Ureter (tissue), 1 donor: ENCODE data around the gene MYBL2. TPM values are rescaled to one million over a fixed set of nuclear protein-coding genes. Genes with fewer than 3 reads are reported as not detected.

Source experiments
- DNase-seq: peaks from one replicate; pipeline ENCODE4 v3.0.0-alpha.2; 2020; ENCODE audit warnings: low spot score
- total RNA-seq: library from RNA; stranded (reverse); gene quantifications from one replicate; pipeline ENCODE4 v1.2.4, GENCODE V29; 2023
- donor health status: DM: yes; HTN: yes; CAD: no.

The MYBL2 gene
- total RNA-seq, 1 donor from 2014 or later: 0.60 TPM

DNA sequence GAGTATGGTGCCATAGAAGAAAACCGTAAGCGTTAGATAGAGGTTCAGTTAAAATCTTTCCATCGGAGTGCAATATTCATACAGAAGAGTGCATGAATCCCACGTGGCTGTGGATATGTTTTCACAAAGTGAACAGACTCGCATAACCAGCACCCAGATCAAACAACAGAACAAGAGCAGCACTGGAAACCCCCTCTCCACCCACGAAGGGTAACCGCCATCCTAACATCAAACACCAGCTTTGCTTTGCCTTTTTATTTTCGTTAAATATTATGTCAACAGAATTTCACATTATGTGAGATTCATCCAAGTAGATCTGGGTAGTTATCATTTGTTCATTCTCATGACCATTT, 55.2 kb downstream of the MYBL2 start:
- no peak for DNase-seq

DNA sequence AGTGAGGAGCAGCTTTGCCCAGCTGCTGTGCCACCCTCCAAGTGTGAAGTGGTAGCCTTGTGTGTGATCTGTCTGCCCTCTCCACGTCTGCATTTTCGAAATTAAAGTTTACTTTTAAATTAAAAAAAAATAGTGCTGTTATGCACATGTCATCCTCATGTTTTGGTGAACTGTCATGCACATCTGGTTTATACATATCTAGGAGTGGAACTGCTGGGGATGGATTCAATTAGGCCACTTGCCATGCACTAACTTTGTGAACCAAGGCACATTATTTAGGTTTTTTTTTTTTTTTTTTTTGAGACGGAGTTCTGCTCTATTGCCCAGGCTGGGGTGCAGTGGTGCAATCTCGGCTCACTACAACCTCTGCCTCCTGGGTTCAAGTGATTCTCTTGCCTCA, 56.3 kb downstream of the MYBL2 start:
- DNase-seq: no peak

DNA sequence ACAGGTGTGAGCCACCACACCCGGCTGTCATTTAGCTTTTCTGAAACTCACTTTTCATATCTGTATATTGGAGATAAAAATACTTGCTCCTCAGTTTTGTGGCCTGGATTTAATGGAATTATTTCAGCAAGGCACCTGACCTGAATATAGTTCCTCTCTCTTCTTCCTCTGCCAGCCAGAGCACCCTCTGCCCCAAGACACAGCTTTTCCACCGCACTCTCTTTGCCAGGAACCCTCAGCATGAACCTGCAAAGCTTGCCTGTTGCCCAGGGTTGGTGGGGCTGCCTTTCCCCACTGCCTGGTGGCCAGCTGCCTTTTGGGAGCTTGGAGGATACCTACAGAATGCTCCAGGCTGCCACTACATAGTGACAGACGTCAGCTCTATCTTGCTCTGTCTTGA, 56.8 kb downstream of the MYBL2 start:
- no peak for DNase-seq

DNA sequence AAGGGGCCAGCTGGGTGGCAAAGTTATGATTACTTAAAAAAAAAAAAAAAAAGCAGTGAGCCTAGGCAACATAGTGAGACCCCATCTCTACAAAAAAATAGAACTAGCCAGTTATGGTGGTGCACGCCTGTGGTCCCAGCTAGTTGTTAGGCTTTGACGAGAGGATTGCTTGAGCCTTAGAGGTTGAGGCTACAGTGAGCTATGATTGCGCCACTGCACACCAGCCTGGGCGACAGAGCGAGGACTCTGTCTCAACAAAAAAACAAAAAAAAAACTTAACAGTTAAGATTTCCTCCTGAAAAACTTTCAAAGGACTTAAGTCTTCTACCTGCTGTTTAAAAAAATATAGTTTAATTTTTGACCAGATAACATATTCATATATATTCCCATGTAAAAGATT, 57.5 kb downstream of the MYBL2 start:
- no peak for DNase-seq

DNA sequence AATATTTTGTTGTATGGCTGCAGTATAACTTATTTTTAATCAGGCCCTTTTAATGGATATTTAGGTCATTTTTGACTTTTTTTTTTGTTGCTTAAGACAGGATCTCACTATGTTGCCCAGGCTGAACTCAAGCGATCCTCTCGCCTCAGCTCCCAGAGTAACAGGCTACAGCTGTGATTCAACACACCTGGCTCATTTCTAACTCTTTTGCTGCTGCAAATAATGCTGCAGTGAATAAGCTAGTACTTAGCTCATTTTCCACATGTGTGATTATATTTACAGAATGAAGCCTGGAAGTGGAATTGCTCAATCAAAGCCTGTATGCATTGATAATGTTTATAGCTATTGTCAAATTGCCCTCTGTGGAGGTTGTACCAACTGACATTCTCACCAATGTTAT, 58.8 kb downstream of the MYBL2 start:
- DNase-seq: no peak

DNA sequence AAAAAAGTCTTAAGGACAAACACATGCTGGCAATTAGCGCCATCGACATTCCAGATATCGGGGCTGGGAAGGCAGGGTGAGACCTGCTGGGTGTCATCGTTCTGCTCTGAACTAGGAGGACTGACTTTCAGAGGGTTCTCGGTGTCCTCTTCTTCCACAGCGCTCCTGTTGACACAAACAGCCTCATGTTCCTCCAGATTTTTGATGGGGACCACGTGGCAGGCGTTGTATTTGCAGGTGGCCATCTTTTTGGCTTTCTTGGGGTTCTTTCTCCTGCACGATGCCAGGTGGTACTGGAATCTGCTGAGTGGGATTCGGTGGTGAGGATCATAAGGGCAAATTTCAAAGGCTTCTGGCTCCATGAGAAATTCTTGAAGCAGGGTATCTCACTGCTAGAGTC, 59.4 kb downstream of the MYBL2 start:
- DNase-seq: no peak

DNA sequence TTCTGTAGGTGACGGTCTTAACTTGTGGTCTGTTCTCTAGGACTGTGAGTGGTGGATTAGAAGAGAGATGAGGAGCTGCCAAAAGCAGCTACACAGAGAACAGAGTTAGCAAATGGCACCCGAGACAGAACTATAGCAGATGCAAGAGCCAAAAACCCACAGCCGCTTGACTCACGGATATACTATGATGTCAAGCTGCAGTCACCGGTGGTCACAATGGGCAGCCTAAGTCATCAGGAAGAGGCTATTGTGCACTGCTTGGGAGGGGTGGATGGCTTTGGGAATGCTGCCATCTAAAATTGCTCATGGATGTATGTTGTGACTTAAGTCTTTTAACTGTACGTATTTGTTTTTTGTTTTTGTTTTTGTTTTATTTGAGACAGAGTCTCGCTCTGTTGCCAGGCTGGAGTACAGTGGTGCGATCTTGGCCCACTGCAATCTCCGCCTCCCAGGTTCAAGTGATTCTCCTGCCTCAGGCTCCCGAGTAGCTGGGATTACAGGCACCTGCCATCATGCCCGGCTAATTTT, 60.0 kb downstream of the MYBL2 start, which contains the start of gene GTSF1L:
TSS of gene GTSF1L (minus strand) at position 192 of the 528 bp plus-strand sequence. CDS start 308 bp downstream, outside the sequence.
- no peak for DNase-seq

DNA sequence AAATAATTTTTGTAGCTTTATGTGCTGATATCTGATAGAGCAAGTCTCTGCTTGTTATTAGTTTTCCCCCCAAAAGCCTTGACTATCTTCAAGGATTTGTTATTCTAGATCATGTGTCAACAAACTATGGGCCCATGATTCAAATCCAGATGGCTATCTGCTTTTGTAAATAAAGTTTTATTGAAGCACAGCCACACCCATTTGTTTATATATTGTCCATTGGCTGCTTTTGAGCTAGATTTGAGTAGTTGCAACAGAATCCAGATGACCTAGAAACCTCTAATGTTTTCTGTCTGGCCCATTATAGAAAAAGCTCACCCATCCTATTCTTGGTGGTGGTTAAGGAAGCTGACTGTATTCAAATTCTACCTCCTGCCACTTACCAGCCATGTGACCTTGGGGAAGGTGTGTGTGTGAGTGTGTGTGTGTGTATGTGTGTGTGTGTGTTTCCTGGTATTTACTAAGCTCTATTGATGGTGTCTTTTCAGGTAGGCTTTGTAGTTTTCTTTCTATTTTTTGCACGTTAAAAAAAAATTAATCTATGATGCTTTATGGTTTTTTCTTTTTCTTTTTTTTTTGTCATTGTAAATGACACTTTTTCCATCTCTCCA, 61.2 kb downstream of the MYBL2 start:
- DNase-seq: no peak

DNA sequence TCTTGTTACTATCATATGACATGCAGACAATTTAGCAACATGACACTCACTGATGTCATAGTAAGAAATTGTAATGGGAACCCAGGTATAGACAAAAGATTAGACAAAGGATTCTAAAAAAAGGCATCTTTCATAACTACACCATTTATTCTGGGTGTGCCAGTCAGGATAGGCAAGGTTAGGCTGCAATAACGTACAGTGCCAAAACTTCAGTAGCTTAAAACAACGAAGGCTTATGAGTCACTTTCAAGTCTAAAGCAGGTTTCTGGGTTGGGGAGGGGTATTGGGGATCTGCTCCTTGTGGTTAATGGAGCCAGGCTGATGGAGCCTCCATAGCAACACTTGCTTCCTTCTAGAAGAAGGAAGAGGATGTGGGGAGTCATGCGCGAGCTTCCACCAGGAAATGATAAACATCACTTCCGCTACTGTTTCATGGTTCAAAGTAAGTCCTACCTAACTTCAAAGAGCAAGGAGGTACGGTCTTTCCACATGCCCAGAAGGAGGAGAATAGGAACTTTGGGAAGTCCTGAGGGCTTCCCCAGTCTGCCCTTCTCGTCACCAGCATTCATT, 61.9 kb downstream of the MYBL2 start:
- DNase-seq: no peak

DNA sequence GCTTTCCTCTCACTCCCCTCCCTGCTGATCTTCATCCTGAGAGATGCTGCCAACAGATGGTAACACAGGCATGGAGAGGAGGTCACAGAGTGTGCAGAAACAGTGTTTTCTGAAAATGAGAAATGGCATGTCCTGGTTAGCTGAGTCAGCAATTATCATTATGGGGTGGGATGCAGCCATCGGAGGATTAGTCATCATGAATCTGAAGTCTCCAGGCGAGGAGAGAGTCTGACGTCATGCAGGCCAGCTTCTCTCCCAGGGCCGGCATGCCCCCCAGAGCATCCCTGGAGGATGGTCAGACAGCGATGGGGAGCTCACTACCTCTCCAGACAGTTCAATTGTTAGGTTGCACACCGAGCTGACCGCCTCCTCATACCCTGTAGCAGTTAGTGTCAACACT, 64.6 kb downstream of the MYBL2 start:
- no peak for DNase-seq

DNA sequence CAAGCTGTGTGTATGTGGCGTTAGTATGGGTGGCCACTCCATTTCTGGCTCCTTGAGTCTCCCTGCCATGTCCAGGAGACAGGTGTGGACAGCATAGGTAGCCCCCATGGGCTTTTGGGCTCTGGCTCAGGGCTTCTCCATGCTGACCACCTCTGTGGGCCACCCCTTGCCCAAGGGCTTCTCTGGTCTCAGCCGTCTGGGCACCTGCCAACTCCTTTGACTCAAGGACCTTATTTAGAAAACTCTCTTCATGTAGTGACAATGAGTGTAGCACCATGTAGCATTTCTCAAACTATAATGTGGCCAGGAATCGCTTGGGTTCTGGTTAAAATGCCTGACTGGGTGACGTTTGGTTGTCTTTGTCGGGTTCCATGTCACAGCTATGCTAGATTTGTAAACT, 65.0 kb downstream of the MYBL2 start:
- DNase-seq: no peak

DNA sequence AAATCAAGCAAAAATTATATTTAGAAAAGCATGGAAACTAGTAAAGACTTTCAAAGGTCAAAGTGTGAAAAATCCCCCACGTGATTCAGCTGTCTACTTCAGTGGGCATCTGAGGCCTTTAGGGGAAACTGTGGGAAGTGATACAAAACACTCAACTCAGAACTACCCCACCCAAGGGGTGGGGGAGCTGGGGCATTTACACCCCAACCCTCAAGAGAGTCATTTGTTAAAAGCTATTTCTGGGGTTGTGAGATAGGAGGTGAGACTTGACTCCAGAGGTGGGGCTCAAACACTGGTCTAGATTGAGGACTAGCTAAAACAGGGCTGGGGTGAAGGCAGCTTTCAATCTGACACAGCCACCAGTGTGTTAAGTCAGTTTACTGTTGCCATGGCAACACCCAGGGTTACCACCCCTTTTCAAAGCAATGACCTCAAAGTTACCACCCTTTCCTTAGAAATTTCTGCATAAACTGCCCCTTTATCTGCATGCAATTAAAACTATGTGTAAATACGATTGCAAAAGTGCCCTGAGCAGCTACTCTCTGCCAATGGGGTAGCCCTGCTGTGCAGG, 69.8 kb downstream of the MYBL2 start:
- no peak for DNase-seq

DNA sequence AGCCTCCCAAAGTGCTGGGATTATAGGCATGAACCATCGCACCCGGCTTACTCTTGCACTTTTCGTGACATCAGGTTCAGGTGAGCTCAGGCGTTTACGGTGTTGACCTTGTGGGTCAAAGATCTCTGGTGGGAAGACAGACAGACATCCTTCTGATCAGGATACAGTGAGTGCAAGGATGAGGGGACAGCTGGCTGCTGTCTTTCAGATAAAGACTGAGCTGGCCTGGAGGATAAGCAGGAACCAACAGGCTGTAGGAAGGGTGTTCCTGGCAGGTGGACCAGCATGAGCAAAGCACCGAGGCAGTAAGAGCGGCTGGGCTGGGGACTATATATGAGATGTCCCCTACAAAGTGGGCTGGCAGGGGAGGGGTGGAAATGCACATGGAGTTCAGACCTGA, 71.0 kb downstream of the MYBL2 start:
- DNase-seq: no peak

DNA sequence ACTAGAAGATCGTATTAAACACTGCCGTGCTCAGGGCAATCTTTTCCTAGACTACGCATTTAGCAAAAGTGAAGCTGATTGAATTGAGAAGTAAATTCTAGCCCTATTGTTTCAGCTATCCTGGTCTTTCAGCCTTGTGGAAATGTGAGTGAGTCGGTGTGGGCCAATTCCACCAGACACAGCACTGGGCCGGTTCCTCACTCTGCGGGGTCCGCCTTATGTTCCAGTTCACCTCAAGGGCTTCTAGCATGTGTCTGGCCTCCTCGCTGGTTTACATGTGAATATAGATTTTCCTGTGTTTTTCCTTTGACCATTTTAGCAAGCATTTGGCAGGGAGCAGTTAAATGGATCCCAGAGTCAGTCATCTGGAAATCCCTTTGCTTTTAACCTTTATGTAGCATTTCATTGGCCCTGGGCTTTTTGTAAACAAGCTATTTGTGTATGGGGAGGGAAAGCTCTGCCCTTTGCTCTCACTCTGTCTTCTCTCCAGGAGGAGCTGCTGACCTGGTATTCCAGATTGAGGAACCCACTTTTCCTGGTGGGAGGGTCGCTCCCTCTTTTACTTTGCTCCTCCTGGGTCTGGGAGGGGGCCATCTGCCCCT, 72.3 kb downstream of the MYBL2 start:
- DNase-seq: no peak

DNA sequence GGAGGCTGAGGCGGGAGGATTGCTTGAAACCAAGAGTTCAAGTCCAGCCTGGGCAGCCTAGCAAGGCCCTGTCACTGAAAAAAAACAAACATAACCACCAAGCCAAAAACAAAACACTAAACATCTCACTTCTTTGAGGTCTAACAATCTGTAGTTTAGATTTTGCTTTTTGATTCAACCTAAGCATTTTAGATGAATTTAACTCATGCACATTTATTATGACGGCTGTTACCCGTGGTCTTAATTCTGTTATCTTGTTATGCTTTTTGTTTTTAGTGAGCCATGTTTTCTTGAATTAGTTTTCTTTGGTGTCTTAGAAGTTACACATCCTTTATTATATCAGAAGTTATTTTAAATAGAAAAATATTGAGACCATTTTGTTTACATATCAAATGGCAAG, 73.7 kb downstream of the MYBL2 start:
- no peak for DNase-seq

DNA sequence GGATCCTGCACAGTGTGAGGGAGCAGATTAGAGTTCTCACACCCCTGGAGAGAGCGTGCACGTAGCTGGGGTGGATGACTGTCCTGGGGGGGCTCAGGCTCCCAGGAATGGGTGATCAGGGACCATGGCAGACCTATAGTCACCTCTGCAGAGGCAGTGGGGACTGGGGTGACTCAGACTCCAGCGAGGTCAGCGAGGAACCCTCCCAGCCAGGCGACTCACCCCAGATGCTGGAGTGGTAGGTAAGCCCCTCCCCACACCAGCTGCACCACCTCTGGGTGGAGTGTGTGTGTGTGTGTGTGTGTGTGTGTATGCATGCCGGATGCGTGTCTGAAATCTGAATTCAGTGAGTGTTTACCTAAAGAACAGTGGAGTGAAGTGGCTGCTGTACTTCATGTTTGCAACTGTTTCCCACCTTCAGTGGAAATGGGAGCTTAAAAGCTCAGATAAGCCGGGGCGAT, 77.3 kb downstream of the MYBL2 start:
- DNase-seq: no peak

DNA sequence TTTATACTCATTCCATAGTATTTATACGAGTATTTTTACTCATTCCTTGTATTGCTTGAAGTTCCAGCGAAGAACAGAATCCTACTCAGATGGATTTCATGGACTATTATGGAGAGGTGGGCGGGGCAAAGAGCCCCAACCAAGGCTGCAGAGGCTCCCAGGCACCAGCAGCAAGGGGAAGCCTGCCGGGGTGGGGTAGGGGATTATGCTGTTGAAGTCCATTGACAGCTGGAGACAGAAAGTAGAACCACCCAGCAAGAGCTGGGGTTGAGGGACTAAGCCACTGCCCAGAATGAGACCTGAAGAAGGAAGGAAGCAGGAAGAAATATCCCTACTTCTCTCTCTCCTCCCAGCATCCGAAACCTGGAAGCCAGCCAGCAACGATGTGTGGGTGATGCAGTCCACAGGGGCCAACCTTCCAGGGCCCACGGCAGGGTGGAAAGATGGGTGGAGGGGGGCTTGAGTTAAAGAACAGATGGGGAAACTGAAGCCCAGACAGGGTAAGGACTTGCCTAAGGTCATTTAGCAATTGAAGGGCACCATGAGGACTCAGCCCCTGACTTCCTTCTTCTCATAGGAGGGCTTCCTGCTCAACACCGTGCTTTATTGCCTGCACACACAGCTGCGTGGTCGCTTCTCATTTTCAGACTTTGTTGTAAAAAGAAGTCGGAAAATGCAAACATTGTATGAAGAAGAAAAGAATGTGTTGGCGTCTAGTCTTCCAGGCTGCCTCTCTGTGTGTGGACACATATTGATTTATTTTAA, 78.2 kb downstream of the MYBL2 start:
- no peak for DNase-seq

DNA sequence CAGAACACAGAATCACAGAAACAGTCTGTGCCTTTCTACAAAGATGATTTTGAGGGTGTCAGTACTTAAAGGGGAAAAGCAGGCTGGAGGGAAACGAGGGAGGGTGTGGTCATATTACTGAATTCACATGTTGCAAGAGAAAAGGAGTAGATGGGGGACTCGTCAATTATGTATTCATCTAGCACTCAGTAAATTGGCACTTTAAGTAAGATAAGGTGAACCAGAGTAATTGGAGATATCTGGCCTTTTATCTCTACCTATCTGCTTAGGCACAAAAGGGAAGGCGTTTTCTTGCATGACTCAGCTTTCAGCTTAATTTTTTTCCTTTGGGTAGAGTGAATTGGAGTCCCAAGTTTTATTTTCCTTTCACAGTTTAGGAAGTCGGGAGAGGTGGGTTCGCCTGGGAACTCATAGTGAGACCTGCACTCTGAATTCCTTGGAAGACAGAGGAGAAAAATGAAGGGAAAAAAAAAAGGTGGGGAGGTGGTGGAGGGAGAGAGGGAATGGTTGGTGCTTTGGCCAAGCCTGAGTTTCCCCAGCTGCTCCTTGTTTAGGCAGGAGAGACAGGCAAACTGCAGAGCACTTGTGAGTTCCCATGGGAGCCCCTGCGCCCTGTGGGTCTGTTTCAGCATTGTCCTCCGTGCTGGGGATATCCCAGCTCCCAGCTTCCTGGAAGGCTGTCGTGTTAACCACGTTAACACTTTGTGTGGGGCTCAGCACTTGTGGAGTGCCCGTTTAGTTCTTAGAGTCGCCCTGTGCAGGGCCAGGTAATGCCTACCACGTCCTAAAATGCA, 79.6 kb downstream of the MYBL2 start:
- DNase-seq: no peak

DNA sequence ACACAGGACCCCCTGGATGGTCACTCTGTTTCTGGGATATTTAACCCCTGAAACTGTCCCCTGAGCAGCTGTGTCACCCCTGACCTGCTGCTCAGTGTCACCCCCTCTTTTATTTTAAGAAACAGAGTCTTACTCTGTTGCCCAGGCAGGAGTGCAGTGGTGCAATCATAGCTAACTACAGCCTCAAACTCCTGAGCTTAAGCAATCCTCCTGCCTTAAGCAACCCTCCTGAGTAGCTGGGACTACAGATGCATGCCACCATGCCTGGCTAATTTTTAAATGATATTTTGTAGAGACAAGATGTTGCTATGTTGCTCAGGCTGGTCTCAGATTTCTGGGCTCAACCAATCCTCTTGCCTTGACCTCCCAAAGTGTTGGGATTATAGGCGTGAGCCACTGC, 81.4 kb downstream of the MYBL2 start:
- DNase-seq: no peak

DNA sequence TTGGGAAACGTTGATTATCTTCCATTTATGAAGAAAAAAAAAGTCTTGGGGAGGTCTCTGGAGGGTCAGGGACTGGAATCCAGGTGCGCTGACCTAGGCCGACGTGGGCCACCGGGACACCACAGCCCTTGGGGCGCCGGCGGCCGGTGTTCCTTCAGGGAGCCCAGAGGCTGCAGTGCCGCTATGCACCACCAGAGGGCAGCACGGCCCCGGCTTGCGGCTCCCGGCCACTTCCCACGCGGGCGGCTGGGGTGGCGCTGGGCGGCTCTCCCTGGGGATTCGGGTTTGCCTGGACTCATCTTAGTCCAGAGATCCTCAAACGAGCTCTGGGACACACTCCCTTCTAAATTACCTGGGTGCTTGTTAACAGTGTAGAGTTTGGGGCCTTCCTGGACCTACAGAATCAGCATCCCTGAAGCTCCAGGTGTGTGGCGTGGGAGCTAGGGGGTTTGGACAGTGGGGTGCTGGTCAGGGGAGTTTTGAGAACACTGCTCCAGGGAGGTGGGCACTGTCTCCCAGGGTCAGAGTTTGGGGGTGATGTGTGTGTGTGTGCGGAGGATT, 82.9 kb downstream of the MYBL2 start:
- DNase-seq: peak; percentile 78

DNA sequence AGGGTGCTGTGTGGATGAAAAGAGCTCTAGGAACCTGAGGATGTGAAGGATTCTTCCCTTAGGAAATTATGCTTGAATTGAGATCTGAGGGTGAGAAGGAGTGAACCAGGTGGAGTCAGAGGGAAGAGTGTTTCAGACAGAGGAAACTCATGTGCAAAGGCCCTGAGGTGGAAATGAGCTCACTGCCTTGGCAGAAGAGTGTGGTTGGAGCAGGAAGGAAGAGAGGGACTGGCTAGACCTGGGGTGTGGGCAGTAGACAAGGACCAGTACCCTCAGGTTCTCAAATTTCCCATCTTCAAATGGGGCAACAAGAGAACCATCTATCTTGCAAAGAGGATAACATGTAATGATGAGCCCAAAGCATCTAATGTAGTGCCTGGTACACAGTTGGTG, 83.9 kb downstream of the MYBL2 start:
- DNase-seq: no peak
